ENCODE measurements around the gene RUNDC3A.
"Not testable (repeated sequence)": the region's sequence is repeated elsewhere in the genome, so short reads cannot be mapped to it uniquely, and the experiment has no call there.

The RUNDC3A gene

GRCh38 chr17:44343510-44344209 is 35.3 kb downstream of the RUNDC3A start:
- no peak for TF ChIP-seq CTCF (IDR thresholded peaks at IDR 0.05; ENCODE audit: low read depth, low read length)
- no peak overlapping the region for H3K4me3 ChIP-seq (ENCODE audit: low read depth, low read length)

GRCh38 chr17:44344939-44345453 is 36.6 kb downstream of the RUNDC3A start, which contains the start of gene GRN:
TSS of gene GRN (plus strand) at chr17:44345302. CDS start at chr17:44349165, 3,863 bp downstream.
- H3K4me3 ChIP-seq (ENCODE audit: low read depth, low read length), result peak within 1 kb of the TSS; percentile 97
- no peak for TF ChIP-seq CTCF (IDR thresholded peaks at IDR 0.05; ENCODE audit: low read depth, low read length)

GRCh38 chr17:44345454-44346026 is 37.1 kb downstream of the RUNDC3A start:
- H3K4me3 ChIP-seq (ENCODE audit: low read depth, low read length), result peak overlapping the region; percentile 97
- TF ChIP-seq CTCF (IDR thresholded peaks at IDR 0.05; ENCODE audit: low read depth, low read length), result peak; percentile 6; the same call in 1 of the 2 replicates

- no peak for TF ChIP-seq CTCF (IDR thresholded peaks at IDR 0.05; ENCODE audit: low read depth, low read length)
Measured at GRCh38 chr17:44346064-44346844, 37.9 kb downstream of the RUNDC3A start.

GRCh38 chr17:44347206-44348055 is 39.0 kb downstream of the RUNDC3A start:
- H3K4me3 ChIP-seq (ENCODE audit: low read depth, low read length), result not testable (repeated sequence)

More at GRCh38 chr17:44346064-44346844, 37.9 kb downstream of the RUNDC3A start:
- H3K4me3 ChIP-seq (ENCODE audit: low read depth, low read length), result peak overlapping the region; percentile 97

- no peak overlapping the region for H3K4me3 ChIP-seq (ENCODE audit: low read depth, low read length)
- no peak for TF ChIP-seq CTCF (IDR thresholded peaks at IDR 0.05; ENCODE audit: low read depth, low read length)
Measured at GRCh38 chr17:44348234-44348987, 40.0 kb downstream of the RUNDC3A start.

All from WI38 (cell line).